Activated T-cell treated with anti-CD3 and anti-CD28 coated beads, Interleukin-2, amount 50 U/mL, for 48 hours (primary cell): ENCODE data around the gene LILRA6.
"Not testable (repeated sequence)": the region's sequence is repeated elsewhere in the genome, so short reads cannot be mapped to it uniquely, and the experiment has no call there.

Experiments used
- DNase-seq, 2 experiments: peaks; one replicate each; pipeline ENCODE4 v3.0.0-alpha.2; 2020

Gene LILRA6

DNA sequence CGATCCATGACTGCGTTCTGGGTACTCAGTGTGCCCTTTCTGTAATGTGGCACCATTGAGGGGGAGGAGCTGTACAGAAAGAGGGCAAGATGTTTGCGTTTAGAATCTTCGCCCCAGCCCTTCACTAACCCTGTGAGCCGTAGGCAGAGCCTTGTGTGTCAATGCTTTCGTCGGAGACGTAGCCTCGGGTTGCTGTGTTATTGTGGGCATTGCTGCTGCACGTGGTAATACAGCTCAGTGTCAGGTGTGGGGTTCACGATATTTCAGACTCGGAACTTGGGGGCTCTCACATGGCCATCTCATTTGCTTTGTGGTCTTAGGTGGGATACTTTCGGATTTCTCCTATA, 35.8 kb downstream of the LILRA6 start:
- no peak for DNase-seq

DNA sequence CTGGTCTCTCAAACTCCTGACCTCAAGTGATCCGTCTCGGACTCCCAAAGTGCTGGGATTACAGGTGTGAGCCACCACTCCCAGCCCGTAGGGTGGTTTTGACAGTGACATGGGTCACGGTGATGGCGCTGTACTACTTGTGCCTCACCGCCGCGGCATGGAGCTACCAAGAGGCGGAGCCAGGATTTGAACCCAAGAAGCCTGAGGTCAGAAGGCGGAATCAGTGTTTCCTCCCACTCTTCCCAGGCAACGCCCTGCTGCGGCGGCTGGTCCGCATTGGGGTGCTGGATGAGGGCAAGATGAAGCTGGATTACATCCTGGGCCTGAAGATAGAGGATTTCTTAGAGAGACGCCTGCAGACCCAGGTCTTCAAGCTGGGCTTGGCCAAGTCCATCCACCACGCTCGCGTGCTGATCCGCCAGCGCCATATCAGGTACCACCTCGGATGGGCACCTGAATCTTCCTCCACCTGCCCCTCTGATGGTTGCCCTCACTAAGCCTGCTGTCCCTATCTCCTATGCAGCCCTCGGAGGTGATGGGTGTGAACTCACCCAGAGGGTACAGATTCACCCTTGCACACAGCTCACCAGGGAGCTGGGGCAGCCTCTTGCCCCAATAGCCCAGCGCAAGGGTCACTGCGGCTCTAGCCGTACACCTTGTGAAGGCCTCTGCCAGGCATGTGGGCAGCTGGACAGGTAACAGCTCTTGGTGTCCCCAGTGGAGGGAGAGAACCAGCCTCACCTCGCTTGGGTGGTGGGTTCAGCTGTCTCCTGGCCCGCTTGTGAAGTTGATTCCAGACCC, 36.4 kb downstream of the LILRA6 start:
- peak; percentile 55 for DNase-seq

DNA sequence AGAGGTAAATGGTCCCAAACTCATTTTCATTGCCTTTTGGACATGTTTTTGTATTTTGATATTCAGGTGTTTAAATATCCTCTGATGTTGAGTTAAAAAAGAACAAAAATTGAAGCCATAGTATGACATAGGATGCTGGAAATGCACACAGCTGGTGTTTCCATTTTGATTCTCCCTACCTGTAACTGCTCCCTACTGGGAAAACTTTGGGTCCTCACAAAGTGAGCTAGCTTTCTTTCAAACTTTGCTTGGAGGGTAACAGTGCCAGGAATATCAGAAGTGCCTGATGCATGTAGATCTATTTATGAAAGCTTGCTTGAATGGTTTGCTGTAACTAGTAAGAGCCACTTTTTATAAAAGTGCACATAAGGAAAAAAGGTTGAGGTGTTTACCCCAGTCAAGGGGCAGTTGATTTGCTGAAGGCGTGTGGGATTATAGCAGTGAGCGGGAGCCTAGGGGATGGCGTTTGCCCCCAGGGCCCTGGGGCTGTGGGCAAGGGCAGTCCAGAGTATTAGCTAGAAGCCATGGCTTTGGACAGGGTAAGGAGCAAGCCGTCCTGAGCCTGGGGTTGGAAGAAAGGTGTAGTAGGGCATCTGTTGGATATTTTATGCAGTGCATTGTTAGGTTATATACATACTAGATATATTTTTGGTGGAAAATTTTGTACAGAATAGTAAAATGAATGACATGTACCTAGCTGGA, 37.7 kb downstream of the LILRA6 start:
- DNase-seq: no peak

DNA sequence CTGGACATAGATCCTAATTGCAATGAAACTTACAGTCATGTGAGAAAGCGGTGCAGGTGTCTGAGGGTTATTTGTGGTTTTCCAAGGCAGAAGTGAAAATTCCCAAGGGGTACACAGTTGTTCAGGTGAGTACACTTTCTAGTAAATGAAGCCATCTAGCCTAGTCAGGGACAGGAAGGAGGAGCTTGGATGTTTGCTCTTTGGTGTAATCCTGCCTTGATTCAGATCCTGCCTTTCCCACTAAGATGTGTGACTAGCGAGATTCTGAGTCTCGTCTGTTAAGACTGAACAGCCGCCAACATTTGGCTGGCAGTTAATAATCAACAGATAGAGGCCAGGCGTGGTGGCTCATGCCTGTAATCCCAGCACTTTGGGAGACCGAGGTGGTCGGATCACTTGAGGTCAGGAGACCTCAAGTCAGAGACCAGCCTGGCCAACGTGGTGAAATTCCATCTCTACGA, 39.4 kb downstream of the LILRA6 start:
- DNase-seq: no peak

DNA sequence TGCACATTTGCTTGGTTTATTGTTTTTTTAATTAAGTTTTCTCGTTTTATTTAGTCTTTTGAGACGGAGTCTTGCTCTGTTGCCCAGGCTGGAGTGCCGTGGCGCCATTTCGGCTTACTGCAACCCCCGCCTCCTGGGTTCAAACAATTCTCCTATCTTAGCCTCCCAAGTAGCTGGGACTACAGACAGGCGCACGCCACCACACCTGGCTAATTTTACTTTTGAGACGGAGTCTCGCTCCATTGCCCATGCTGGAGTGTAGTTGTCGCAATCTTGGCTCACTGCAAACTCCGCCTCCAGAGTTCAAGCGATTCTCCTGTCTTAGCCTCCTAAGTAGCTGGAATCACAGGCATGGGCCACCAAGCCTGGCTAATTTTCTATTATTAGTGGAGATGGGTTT, 40.6 kb downstream of the LILRA6 start:
- DNase-seq: no peak

DNA sequence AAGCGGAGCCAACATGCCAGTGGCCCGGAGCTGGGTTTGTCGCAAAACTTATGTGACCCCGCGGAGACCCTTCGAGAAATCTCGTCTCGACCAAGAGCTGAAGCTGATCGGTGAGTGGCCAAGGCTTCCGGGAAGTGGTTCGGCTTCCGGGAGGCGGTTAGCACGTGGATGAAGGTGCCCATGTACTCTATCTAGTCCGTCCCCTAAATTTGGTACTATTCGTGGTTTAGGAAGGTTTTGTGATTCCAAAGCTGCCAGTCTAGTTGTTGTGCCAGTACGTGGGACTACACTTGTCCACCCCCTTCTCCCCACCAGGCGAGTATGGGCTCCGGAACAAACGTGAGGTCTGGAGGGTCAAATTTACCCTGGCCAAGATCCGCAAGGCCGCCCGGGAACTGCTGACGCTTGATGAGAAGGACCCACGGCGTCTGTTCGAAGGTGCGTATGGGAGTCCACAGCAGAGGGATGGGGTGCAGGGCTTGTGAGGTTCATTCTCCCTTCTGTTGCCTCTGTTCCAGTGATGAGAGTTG, 41.4 kb downstream of the LILRA6 start:
- no peak for DNase-seq

DNA sequence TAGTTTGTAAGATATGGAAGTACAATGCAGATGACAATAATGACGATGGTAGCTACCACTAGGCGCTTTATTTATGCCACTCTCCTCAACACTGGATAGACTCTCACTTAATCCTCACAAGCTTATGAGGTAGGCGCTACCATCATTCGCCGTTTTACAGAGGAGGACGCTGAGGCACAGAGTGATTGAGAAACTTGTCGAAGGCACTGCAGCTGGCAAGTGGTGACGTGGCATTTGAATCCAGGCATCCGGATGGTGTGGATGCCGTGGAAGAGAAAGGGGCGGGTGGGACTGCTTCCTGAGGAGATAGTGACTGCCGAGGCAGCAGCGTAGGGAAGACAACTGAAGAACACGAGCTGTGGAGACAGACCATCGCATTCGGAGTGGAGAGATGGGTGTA, 43.2 kb downstream of the LILRA6 start:
- no peak for DNase-seq

- no peak for DNase-seq
Measured at GRCh38 chr19:54197121-54197520, 45.5 kb downstream of the LILRA6 start.

- DNase-seq: no peak
Measured at GRCh38 chr19:54196536-54196935, 46.1 kb downstream of the LILRA6 start.

- not testable (repeated sequence) for DNase-seq
Measured at GRCh38 chr19:54194463-54194862, 48.1 kb downstream of the LILRA6 start.

- no peak for DNase-seq
Measured at GRCh38 chr19:54193011-54193410, 49.6 kb downstream of the LILRA6 start.

DNA sequence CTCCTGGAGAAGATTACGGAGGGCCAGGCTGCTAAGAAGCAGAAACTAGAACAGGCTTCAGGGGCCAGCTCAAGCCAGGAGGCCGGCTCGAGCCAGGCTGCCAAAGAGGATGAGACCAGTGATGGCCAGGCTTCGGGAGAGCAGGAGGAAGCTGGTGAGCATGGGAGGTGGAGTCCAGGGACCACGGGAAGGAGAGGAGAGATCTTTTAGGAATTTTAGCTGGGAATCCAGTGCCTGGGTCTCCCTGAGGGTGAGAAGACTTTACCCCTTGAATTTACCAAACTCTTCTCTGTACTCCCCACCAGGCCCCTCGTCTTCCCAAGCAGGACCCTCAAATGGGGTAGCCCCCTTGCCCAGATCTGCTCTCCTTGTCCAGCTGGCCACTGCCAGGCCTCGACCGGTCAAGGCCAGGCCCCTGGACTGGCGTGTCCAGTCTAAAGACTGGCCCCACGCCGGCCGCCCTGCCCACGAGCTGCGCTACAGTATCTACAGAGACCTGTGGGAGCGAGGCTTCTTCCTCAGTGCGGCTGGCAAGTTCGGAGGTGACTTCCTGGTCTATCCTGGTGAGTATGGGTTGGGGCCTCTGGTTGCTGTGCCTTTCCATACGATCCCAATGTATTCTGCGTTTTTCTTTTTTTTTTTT, 50.7 kb downstream of the LILRA6 start:
- no peak for DNase-seq

- DNase-seq: peak in 1 of 2 experiments; percentile 91
Measured at GRCh38 chr19:54191011-54191810, 51.4 kb downstream of the LILRA6 start, which contains the start of gene TSEN34. Gene TSEN34, plus strand, starts transcription at chr19:54191308. Its CDS starts 57 bp downstream, at chr19:54191365.

- peak; percentile 100 for DNase-seq
Measured at GRCh38 chr19:54190503-54191010, 52.0 kb downstream of the LILRA6 start.

GRCh38 chr19:54189735-54190502, 52.7 kb downstream of the LILRA6 start:
- DNase-seq: peak; percentile 100

GRCh38 chr19:54189145-54189734, 53.4 kb downstream of the LILRA6 start, which contains the start of gene MBOAT7:
Gene MBOAT7, minus strand, starts transcription at chr19:54189580. Its CDS starts 1,072 bp downstream, at chr19:54188508.
- DNase-seq: no peak

DNA sequence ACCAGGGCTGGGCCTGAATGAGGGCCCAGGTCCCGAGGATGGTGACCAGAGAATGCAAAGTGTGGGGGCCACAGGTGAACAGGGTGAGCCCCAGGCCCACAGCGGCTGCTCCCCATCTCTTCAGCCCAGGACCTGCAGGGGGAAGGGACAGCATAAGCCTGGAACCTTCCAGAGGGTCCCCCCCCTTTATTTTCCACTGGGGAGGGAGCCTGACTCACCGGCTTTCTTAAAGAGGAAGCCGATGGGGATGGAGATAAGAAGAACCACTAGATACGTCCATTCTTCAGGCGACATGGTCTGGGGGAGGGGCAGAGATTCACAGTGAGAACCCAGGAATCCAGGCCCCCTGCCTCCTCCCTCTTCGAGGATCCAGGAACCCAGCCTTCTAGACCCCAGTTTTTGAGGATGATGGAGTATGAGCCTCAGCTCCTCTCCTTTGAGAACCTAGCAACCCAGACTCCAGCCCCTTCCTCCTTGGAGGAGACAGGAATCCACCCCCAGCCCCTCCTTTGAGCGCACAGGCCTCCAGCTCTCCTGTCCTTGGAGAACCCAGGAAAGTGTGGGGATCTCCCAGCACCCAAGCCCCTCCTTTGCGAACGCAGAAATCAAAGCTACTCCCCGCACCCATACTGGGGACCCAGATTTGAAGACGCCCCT, 54.2 kb downstream of the LILRA6 start:
- DNase-seq: peak; percentile 72 to 73

GRCh38 chr19:54186934-54187381, 55.6 kb downstream of the LILRA6 start:
- no peak for DNase-seq
